ENCODE measurements around the gene RASL12.

DNA sequence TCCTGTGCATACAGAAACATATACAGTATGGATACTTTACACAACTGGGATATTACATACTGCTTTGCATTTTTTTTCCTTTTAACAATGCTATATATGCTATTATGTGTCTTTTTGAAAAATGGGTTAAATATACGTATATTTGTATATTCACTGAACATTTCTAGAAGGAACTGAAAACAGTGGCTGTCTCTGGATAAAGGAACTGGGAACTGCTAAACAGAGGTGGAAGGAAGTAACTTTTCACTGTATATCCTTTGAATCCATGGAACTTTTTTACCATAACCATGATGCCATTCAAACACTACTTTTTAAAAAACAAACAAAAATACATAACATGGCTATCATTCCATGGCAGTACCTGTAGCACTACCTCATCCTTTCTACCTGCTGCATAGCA is 40.2 kb downstream of the RASL12 start:
- TF ChIP-seq, protein P1, sequence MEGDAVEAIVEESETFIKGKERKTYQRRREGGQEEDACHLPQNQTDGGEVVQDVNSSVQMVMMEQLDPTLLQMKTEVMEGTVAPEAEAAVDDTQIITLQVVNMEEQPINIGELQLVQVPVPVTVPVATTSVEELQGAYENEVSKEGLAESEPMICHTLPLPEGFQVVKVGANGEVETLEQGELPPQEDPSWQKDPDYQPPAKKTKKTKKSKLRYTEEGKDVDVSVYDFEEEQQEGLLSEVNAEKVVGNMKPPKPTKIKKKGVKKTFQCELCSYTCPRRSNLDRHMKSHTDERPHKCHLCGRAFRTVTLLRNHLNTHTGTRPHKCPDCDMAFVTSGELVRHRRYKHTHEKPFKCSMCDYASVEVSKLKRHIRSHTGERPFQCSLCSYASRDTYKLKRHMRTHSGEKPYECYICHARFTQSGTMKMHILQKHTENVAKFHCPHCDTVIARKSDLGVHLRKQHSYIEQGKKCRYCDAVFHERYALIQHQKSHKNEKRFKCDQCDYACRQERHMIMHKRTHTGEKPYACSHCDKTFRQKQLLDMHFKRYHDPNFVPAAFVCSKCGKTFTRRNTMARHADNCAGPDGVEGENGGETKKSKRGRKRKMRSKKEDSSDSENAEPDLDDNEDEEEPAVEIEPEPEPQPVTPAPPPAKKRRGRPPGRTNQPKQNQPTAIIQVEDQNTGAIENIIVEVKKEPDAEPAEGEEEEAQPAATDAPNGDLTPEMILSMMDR (IDR thresholded peaks at IDR 0.05) = no peak
- TF ChIP-seq POLR2AphosphoS5 (IDR thresholded peaks at IDR 0.05; ENCODE audit: insufficient read depth in 1 of 2, low read depth in 1 of 2) (no peak), POLR2A (IDR thresholded peaks at IDR 0.05) (no peak)
